ENCODE measurements around the gene CDKN1A. TPM values are rescaled to one million over a fixed set of nuclear protein-coding genes. Genes with fewer than 3 reads are reported as not detected.

Gene CDKN1A
- total RNA-seq, 1 experiment from 2014 or later = 75.1 TPM

DNA sequence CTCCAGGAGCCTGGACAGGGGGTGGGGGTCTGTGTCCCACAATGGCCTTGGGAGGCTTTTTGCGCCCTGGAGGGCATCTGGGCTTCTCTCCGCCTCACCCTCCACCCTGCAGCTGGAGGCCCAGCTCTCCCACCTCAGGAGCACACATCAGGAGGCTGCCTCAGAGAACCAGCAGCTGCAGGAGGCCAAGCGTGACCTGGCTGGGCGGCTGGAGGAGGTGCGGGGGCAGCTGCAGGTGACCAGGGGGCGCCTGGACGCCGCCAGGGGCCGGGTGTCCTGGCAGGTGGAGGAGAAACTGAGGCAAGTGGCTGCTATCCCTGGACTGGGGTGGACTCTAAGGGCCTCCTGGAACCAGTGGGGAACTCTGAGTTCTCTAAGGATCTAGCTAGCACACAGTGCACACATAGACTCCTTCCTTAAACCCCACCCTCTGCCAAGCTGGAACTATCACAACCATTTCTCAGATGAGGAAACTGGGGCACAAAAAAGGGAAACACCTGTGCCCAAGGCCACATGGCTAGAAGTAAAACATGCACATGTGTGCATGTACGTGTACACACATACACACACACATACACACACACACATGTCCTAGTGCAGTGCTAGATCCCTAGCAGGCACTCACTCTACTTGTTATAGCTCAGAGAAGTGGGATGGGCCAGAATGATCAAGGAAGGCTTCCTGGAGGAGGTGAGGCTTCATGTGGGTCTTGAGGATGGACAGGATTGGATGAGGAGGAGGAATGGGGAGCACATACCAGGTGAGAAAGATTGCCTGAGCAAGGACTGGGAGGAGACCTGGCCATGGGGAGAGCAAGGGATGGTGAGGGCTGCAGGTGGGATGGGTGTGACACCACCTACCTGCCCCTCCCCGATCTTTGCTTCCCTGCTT, 42.0 kb downstream of the CDKN1A start (continued):
- TF ChIP-seq, protein P1, sequence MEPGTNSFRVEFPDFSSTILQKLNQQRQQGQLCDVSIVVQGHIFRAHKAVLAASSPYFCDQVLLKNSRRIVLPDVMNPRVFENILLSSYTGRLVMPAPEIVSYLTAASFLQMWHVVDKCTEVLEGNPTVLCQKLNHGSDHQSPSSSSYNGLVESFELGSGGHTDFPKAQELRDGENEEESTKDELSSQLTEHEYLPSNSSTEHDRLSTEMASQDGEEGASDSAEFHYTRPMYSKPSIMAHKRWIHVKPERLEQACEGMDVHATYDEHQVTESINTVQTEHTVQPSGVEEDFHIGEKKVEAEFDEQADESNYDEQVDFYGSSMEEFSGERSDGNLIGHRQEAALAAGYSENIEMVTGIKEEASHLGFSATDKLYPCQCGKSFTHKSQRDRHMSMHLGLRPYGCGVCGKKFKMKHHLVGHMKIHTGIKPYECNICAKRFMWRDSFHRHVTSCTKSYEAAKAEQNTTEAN (CRISPR knock-in tag; IDR thresholded peaks at IDR 0.05) = no peak
- no peak for TF ChIP-seq NR3C1 (CRISPR knock-in tag; conservative IDR thresholded peaks at IDR 0.05; ENCODE audit: low read depth)

DNA sequence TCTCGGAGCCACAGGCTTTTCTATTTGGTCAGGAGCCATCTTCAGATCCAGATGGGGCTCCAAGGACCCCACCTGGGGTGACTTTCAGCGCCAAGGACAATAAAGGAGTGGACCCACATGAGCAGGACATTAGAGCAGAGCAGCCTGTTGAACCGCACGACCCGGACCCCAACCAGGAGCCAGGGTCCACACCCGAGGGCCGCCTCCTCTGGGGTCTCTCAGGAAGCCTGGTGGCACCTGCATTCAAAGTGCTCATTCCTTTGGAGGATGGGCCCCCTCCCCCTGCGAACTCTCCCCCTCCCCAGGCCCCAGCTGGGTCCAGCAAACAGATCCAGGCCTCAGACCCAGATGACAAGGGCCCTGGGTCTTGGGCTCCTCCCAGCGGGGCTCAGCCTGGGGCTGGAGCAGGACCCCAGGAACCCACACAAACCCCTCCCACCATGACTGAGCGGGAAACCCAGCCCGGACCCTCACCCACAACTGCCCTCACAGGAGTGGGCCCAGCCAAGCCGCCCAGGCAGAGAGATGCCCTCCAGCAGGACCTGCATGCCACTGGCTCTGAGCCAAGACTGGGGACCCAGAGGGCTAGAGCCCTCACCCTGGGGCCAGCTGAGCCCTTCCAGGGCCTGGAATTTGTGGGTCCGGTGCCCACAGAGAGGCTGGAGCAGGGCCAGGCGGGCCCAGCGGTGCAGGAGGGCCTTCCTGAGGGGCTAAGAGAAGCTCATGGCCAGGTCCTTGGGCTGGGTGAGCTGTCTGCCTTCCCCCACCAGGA, 43.0 kb downstream of the CDKN1A start:
- no peaks in the 10 kb centered on the region for H3K36me3 Mint-ChIP-seq
- TF ChIP-seq NFYB (CRISPR knock-in tag; conservative IDR thresholded peaks at IDR 0.05; ENCODE audit: low read depth) (no peak), ATF1 (CRISPR knock-in tag; IDR thresholded peaks at IDR 0.05) (no peak), TEAD4 (CRISPR knock-in tag; IDR thresholded peaks at IDR 0.05) (no peak)
- TF ChIP-seq, protein P2, sequence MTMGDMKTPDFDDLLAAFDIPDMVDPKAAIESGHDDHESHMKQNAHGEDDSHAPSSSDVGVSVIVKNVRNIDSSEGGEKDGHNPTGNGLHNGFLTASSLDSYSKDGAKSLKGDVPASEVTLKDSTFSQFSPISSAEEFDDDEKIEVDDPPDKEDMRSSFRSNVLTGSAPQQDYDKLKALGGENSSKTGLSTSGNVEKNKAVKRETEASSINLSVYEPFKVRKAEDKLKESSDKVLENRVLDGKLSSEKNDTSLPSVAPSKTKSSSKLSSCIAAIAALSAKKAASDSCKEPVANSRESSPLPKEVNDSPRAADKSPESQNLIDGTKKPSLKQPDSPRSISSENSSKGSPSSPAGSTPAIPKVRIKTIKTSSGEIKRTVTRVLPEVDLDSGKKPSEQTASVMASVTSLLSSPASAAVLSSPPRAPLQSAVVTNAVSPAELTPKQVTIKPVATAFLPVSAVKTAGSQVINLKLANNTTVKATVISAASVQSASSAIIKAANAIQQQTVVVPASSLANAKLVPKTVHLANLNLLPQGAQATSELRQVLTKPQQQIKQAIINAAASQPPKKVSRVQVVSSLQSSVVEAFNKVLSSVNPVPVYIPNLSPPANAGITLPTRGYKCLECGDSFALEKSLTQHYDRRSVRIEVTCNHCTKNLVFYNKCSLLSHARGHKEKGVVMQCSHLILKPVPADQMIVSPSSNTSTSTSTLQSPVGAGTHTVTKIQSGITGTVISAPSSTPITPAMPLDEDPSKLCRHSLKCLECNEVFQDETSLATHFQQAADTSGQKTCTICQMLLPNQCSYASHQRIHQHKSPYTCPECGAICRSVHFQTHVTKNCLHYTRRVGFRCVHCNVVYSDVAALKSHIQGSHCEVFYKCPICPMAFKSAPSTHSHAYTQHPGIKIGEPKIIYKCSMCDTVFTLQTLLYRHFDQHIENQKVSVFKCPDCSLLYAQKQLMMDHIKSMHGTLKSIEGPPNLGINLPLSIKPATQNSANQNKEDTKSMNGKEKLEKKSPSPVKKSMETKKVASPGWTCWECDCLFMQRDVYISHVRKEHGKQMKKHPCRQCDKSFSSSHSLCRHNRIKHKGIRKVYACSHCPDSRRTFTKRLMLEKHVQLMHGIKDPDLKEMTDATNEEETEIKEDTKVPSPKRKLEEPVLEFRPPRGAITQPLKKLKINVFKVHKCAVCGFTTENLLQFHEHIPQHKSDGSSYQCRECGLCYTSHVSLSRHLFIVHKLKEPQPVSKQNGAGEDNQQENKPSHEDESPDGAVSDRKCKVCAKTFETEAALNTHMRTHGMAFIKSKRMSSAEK (CRISPR knock-in tag; IDR thresholded peaks at IDR 0.05; ENCODE audit: borderline replicate concordance) = no peak
- TF ChIP-seq, protein P3, sequence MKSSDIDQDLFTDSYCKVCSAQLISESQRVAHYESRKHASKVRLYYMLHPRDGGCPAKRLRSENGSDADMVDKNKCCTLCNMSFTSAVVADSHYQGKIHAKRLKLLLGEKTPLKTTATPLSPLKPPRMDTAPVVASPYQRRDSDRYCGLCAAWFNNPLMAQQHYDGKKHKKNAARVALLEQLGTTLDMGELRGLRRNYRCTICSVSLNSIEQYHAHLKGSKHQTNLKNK (CRISPR knock-in tag; IDR thresholded peaks at IDR 0.05) = no peak
- no peaks in the 10 kb centered on the region for H3K9me3 Mint-ChIP-seq
- no peak for DNase-seq (ENCODE audit: low spot score)
- ATAC-seq = no peak
- POLR2A ChIA-PET = interaction anchor here (0.6 kb wide), 1 partner anchor 61 kb away, joined by 3 read pairs; no protein-coding TSS in a partner anchor
- H3K27me3 Mint-ChIP-seq (ENCODE audit: low read depth) = no peaks in the 10 kb centered on the region
- no peak overlapping the region for H3K27ac Mint-ChIP-seq
- H3K4me3 Mint-ChIP-seq = no peak overlapping the region
- peaks cover 2% of the 10 kb centered on the region; the same call in 1 of the 2 replicates for H3K4me1 Mint-ChIP-seq
- CTCF ChIA-PET = interaction anchor here (1.1 to 1.6 kb wide), 4 partner anchors 43 to 97 kb away, joined by 3 to 4 read pairs (median 4); partner anchors contain the start of gene CDKN1A

DNA sequence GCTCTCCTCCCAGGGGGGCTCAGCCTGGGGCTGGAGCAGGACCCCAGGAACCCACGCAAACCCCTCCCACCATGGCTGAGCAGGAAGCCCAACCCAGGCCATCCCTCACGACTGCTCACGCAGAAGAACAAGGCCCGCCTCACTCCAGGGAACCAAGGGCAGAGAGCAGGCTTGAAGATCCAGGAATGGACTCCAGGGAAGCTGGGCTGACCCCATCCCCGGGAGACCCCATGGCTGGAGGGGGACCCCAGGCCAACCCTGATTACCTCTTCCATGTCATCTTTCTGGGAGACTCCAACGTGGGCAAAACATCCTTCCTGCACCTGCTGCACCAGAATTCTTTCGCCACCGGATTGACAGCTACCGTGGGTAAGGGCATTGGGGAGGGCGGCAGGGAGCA, 43.9 kb downstream of the CDKN1A start:
- H3K4me3 Mint-ChIP-seq = no peak overlapping the region
- CTCF ChIA-PET = interaction anchor here (1.1 to 1.6 kb wide), 3 partner anchors 44 to 98 kb away, joined by 3 to 4 read pairs (median 4); partner anchors contain the start of gene CDKN1A

More for the DNA sequence above, 43.9 kb downstream of the CDKN1A start:
- DNase-seq (ENCODE audit: low spot score) (no peak), ATAC-seq (no peak)
- H3K4me1 Mint-ChIP-seq = peaks cover 2% of the 10 kb centered on the region; the same call in 1 of the 2 replicates
- POLR2A ChIA-PET = no interaction called here
- no peaks in the 10 kb centered on the region for H3K27me3 Mint-ChIP-seq (ENCODE audit: low read depth)
- no peak for TF ChIP-seq ZBTB21 (CRISPR knock-in tag; IDR thresholded peaks at IDR 0.05; ENCODE audit: borderline replicate concordance)
- no peak for TF ChIP-seq SOX15 (CRISPR knock-in tag; IDR thresholded peaks at IDR 0.05)
- no peak for TF ChIP-seq FOXJ3 (CRISPR knock-in tag; IDR thresholded peaks at IDR 0.05; ENCODE audit: borderline replicate concordance)
- TF ChIP-seq ZNF317 (CRISPR knock-in tag; IDR thresholded peaks at IDR 0.05; ENCODE audit: borderline replicate concordance, low read depth) = no peak
- TF ChIP-seq FOXK1 (CRISPR knock-in tag; IDR thresholded peaks at IDR 0.05) = no peak
- TF ChIP-seq, protein P4, sequence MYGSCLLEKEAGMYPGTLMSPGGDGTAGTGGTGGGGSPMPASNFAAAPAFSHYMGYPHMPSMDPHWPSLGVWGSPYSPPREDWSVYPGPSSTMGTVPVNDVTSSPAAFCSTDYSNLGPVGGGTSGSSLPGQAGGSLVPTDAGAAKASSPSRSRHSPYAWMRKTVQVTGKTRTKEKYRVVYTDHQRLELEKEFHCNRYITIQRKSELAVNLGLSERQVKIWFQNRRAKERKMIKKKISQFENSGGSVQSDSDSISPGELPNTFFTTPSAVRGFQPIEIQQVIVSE (CRISPR knock-in tag; IDR thresholded peaks at IDR 0.05; ENCODE audit: borderline replicate concordance) = no peak
- H3K36me3 Mint-ChIP-seq = no peaks in the 10 kb centered on the region
- H3K9me3 Mint-ChIP-seq = no peaks in the 10 kb centered on the region
- no peak overlapping the region for H3K27ac Mint-ChIP-seq

All from WTC11 (cell line).